HL-60 (cell line): ENCODE measurements around the gene TP53BP1.

Experiments
- CTCF ChIP-seq: IDR thresholded peaks from one replicate; pipeline ENCODE4 v1.5.1; 2011; ENCODE audit warnings: low read length, control low read depth, inconsistent platforms; ENCODE audit not compliant: insufficient read depth
- REST ChIP-seq: IDR thresholded peaks from 2 replicates; pipeline ENCODE4 v1.6.1; 2012; ENCODE audit warnings: low read depth; ENCODE audit not compliant: insufficient replicate concordance

GRCh38 chr15:43519196-43519595 lies 26.2 kb upstream of the TP53BP1 start:
- no peak for TF ChIP-seq CTCF
- TF ChIP-seq REST = no peak
